Transverse colon (tissue), 3 donors: ENCODE measurements around the gene CCDC7.

ENCODE experiments used
- CTCF ChIP-seq, 5 experiments: fragments of 200-600 bp in 3 of 5; fragments of 450-650 bp in 2 of 5; sonication (generic) in 3 of 5; IDR thresholded peaks; 1 replicate in 2 of 5; 2 replicates in 3 of 5; pipeline ENCODE4 v1.5.1; 2016 to 2017; ENCODE audit warnings: antibody characterized with exemption in 5 of 5, inconsistent platforms in 3 of 5, mild to moderate bottlenecking in 2 of 5, moderate library complexity in 1 of 5
- EP300 ChIP-seq: sonication (generic); formaldehyde crosslinking; IDR thresholded peaks from one replicate; pipeline ENCODE4 v1.6.1; 2017; ENCODE audit warnings: antibody characterized with exemption, low read depth
- POLR2A ChIP-seq: fragments of 450-650 bp; IDR thresholded peaks from one replicate; pipeline ENCODE4 v1.6.1; 2016; ENCODE audit warnings: antibody characterized with exemption, mild to moderate bottlenecking, moderate library complexity

DNA sequence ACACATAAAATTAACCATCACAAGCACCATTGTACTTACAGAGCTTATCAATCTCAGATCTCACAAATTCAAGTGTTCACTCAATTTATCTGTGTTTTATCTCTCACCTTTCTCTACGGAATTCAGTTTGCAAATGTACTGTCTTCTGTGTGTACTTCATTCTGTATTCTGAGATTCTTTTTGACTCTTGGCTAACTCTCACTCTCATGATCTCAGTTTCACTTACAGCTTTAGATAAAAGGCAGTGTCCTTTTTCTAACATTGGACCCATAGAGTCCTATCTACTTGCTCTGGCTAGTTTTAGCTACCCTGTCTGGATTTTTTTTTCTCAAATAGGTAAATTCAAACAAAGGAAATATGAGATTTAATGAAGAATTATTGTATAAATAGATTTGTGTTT, 176.0 kb downstream of the CCDC7 start:
- TF ChIP-seq CTCF (IDR thresholded peaks at IDR 0.05) = no peak
- no peak for TF ChIP-seq POLR2A
- no peak for TF ChIP-seq EP300
